Thyroid gland (tissue), 4 donors: ENCODE data around the gene DSTN. TPM values are rescaled to one million over a fixed set of nuclear protein-coding genes. Genes with fewer than 3 reads are reported as not detected.
A peak's percentile ranks its signal among the peaks of the same experiment; 100 is the strongest.

Experiments
- DNase-seq, 2 donors: peaks; one replicate each; pipeline ENCODE4 v3.0.0-alpha.2; 2019
- H3K27ac ChIP-seq, 3 donors: fragments of 200-600 bp; sonication (generic); 1 replicate in 2 of 3; 2 replicates in 1 of 3; pipeline ENCODE4 v1.5.1; 2016 to 2019; ENCODE audit warnings: mild to moderate bottlenecking in 1 of 3, moderate library complexity in 1 of 3
- H3K27me3 ChIP-seq: fragments of 200-600 bp; sonication (generic); one replicate; pipeline ENCODE4 v1.5.1; 2019
- H3K36me3 ChIP-seq, 2 donors: fragments of 200-600 bp; sonication (generic); one replicate each; pipeline ENCODE4 v1.5.1; 2016 to 2019
- H3K4me1 ChIP-seq, 2 donors: fragments of 200-600 bp; sonication (generic); one replicate each; pipeline ENCODE4 v1.5.1; 2017 to 2019
- H3K4me3 ChIP-seq, 3 donors: fragments of 200-600 bp; sonication (generic); replicated peaks in 1 of 3; 1 replicate in 2 of 3; 2 replicates in 1 of 3; pipeline ENCODE4 v1.5.1; 2016; ENCODE audit warnings: mild to moderate bottlenecking in 1 of 3
- H3K9me3 ChIP-seq: fragments of 200-600 bp; sonication (generic); one replicate; pipeline ENCODE4 v1.5.1; 2017
- POLR2A ChIP-seq, 2 donors: fragments of 450-650 bp; IDR thresholded peaks; one replicate each; pipeline ENCODE4 v1.6.1; 2017; ENCODE audit warnings: antibody characterized with exemption in 2 of 2, mild to moderate bottlenecking in 2 of 2, moderate library complexity in 1 of 2
- WGBS, 2 donors: methylation state at CpG; one replicate each; pipeline ENCODE4 v1.1.5; 2017; 5-methylcytosine and 5-hydroxymethylcytosine counted together
- intact Hi-C: fragments of 100-400 bp; cut with DNase I; formaldehyde crosslinking; loops from one replicate; pipeline ENCODE4 v1.15.1; 2023
- total RNA-seq, 4 donors: library from RNA; depleted of rRNA; stranded (reverse); fragments of >200 nt; gene quantifications; one replicate each; pipeline ENCODE4 v1.2.3, GENCODE V29; 2016
- TF ChIP-seq, protein P1 (sequence below), 6 experiments: fragments of 200-600 bp in 3 of 6; fragments of 450-650 bp in 3 of 6; sonication (generic) in 3 of 6; IDR thresholded peaks; one replicate each; pipeline ENCODE4 v1.5.1; 2016 to 2019; ENCODE audit warnings: antibody characterized with exemption in 6 of 6, mild to moderate bottlenecking in 2 of 6, inconsistent platforms in 1 of 6, moderate library complexity in 1 of 6

The DSTN gene
- total RNA-seq, 4 donors from 2014 or later = 504 to 681 (median 560) TPM

DNA sequence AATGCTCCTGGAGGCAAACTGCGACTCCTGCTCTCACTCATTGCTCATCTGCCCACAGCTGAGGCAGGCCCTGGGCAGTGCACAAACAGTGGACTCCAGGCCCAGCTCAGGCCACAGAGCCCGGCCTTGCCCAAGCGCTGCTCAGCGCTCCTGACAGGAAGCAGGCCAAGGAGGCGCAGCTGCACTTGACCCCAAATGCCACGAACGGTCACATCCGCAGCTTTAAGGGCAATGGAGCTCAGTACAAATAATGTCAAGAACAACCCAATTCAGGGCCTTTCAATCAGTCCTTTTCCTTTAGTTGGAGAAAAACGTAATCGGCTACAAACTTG is 78.4 kb downstream of the DSTN start:
- H3K4me3 ChIP-seq = no peak overlapping the region
- H3K4me1 ChIP-seq = peaks cover 98 to 100% of the 10 kb centered on the region in 2 donors
- no peaks in the 10 kb centered on the region for H3K36me3 ChIP-seq
- peak overlapping the region; percentile 25 to 89 (median 72) for H3K27ac ChIP-seq
- no peaks in the 10 kb centered on the region for H3K9me3 ChIP-seq
- H3K27me3 ChIP-seq = no peaks in the 10 kb centered on the region
- intact Hi-C loops = no loop called here
- 52 to 56% methylated on average over 10 of the region's 10 CpGs for WGBS, 2 donors
- TF ChIP-seq, protein P1, sequence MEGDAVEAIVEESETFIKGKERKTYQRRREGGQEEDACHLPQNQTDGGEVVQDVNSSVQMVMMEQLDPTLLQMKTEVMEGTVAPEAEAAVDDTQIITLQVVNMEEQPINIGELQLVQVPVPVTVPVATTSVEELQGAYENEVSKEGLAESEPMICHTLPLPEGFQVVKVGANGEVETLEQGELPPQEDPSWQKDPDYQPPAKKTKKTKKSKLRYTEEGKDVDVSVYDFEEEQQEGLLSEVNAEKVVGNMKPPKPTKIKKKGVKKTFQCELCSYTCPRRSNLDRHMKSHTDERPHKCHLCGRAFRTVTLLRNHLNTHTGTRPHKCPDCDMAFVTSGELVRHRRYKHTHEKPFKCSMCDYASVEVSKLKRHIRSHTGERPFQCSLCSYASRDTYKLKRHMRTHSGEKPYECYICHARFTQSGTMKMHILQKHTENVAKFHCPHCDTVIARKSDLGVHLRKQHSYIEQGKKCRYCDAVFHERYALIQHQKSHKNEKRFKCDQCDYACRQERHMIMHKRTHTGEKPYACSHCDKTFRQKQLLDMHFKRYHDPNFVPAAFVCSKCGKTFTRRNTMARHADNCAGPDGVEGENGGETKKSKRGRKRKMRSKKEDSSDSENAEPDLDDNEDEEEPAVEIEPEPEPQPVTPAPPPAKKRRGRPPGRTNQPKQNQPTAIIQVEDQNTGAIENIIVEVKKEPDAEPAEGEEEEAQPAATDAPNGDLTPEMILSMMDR (IDR thresholded peaks at IDR 0.05) = no peak
- TF ChIP-seq POLR2A (IDR thresholded peaks at IDR 0.05) = no peak
- DNase-seq = peak; percentile 60 to 70

DNA sequence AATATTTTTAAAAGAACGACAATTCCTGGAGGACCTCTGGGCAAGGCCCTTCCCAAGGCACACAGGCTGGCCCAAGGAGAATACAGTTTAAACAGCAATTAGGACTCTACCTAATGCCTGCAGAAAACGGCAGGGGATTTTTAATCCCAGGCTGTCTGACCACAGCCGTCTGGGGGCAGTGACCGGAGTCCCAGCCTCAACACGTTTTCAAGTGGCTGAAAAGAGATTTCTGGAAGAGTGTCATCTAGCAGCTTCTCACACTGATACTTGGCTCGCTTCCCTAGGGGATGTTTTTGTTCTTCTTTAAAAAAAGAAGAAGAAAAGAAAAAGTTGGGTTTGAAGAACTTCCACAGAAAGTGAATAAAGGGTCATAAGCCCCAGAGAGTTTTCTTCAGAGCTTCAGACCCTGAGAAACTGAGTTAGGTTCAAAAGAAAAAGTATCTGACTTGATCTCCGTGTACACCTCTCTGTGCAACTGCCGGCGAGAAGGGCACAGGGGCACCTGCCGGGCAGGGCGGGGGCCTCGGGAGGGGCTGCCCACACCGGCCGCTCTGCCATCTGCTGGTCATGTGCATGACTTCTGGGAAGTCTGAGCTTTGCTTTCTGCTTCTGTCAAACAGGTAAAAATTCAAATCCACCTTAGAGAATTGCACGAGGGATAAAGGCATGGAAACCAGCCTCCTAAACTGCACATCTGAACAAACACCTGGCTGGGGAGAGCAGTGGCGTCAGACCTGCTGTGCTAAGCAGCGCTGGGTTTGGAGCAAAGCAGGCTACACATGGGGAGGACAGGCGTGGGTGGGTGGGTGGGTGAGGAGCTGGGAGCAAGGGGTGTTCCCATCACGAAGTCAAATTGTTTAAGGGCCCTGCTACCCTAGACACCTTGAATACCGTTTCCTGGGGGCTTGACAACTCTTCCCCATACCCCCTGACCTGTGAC is 79.2 kb downstream of the DSTN start:
- Histone ChIP-seq H3K36me3 (no peaks in the 10 kb centered on the region), H3K9me3 (no peaks in the 10 kb centered on the region), H3K27ac (peak overlapping the region; percentile 60 to 89 (median 72)), H3K4me3 (no peak overlapping the region), H3K4me1 (peaks cover 90 to 93% of the 10 kb centered on the region in 2 donors), H3K27me3 (no peaks in the 10 kb centered on the region)
- intact Hi-C loops = no loop called here
- 30 to 32% methylated on average over 20 of the region's 20 CpGs for WGBS, 2 donors
- peak; percentile 71 to 75 for DNase-seq
- TF ChIP-seq, protein P1 (IDR thresholded peaks at IDR 0.05) = peak; percentile 37 to 59 (median 46)
- TF ChIP-seq POLR2A (IDR thresholded peaks at IDR 0.05) = no peak

DNA sequence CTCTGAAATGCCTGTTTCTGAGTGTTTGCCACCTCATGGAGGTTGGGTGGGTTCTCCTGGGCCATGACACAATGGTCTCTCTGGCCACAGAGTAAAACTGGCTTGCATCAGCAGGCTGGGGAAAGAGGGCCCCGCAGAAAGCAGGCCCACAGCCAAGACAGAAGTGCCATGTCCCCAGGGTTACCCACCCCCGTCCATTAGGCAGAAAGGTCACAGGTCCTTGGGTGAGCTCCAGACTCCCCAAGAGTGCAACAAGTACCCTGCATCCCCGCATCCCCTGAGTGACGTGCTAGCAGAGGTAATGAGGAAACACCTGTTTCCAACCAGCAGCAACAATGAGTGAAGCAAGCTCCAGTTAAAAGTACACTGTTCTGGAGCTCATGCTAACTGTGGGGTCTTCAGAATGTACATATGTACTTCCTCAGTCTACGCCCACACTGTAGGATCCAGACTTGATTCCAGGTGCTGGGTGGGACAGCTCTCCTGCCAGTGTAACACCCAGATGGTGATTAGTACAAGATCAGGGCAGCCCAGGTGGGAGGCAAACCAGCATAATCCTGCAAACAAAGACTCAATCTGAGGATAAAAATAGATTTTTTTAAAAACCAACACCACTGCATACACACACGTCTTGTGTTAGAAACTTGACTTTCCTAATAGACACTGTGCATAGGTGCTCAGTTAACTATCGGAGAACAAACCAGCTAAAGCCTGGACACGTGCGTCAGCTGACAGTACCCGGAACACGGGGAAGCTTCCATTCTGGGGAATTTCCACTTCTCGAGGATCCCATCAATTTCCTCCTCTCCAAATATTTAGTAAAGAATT is 80.6 kb downstream of the DSTN start:
- no peaks in the 10 kb centered on the region for H3K9me3 ChIP-seq
- peak overlapping the region; percentile 60 to 89 (median 72) for H3K27ac ChIP-seq
- no peak for TF ChIP-seq POLR2A (IDR thresholded peaks at IDR 0.05)
- TF ChIP-seq, protein P1 (IDR thresholded peaks at IDR 0.05) = no peak
- H3K4me3 ChIP-seq = no peak overlapping the region
- intact Hi-C loops = loop anchor here (10.0 kb wide), 1 partner anchor 254 kb away; no protein-coding TSS in a partner anchor
- H3K4me1 ChIP-seq = peaks cover 76 to 90% of the 10 kb centered on the region in 2 donors
- no peak for DNase-seq
- H3K36me3 ChIP-seq = no peaks in the 10 kb centered on the region
- no peaks in the 10 kb centered on the region for H3K27me3 ChIP-seq
- 63 to 66% methylated on average over 12 of the region's 12 CpGs for WGBS, 2 donors

DNA sequence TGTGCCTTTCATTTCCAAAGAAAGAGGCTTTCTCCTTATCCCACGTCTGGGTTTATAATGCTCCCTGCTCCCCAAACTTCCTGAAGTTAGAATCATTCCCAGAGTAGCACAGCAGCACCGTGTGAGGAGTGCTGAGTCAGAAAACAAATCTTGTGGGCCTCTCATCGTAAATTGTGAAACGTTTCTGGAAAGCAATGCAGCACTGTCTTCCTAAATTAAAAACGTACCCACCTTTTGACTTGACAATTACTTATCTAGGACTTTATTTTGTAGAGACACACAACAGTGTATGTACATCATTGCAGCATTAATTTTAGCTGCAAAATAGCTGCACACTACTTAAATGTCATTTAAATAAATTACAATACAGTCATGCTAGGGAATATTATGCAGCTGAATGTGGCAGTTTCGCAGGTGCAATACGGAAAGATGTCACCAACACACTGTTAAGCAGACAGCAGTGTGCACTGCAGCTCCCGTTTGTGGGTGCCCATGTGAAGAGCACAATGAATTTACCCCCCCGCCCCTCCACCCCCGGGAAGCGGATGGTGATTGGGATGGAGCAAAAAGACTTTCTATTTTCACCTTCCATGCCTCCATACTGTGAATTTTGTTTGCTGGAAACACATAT is 81.4 kb downstream of the DSTN start:
- DNase-seq = no peak
- Histone ChIP-seq H3K27ac (peak overlapping the region in 2 of 3 donors; percentile 72 to 89), H3K4me1 (peaks cover 71 to 83% of the 10 kb centered on the region in 2 donors), H3K27me3 (no peaks in the 10 kb centered on the region), H3K9me3 (no peaks in the 10 kb centered on the region), H3K36me3 (no peaks in the 10 kb centered on the region), H3K4me3 (no peak overlapping the region)
- TF ChIP-seq, protein P1 (IDR thresholded peaks at IDR 0.05) = no peak
- TF ChIP-seq POLR2A (IDR thresholded peaks at IDR 0.05) = no peak
- 48 to 59% methylated on average over 11 of the region's 11 CpGs for WGBS, 2 donors
- intact Hi-C loops = loop anchor here (10.0 kb wide), 1 partner anchor 254 kb away; no protein-coding TSS in a partner anchor
